ENCODE results near the gene USP2. TPM values are rescaled to one million over a fixed set of nuclear protein-coding genes. Genes with fewer than 3 reads are reported as not detected.

The USP2 gene
- total and polyA plus RNA-seq, 8 donors: 4.4 to 15.4 (median 6.6) TPM

Small RNAs within 50 kb of the gene (microRNA-seq; reads per million reads assigned to microRNA genes)
- 0 reads per million in 2 donors for gene MIR6756

Other genes starting within 250 kb of the USP2 start
- gene ABCG4, start 232.6 kb downstream of the USP2 start, total RNA-seq: not detected
- under 1 TPM; 0.11 to 0.21 TPM for gene ABCG4, start 232.6 kb downstream of the USP2 start, polyA plus RNA-seq
- gene NLRX1, start 213.0 kb downstream of the USP2 start, total RNA-seq: 10 to 100 TPM in 1 of 6 donors, 1 to 10 TPM in 5; 6.9 to 12.6 (median 7.5) TPM
- 1 to 10 TPM; 6.5 to 7.9 TPM for gene NLRX1, start 213.0 kb downstream of the USP2 start, polyA plus RNA-seq
- 1 to 10 TPM in 2 of 6 donors, under 1 TPM in 3, not detected in 1; 0.38 to 1.6 (median 0.84) TPM for gene NHERF4, start 196.2 kb downstream of the USP2 start, total RNA-seq
- 1 to 10 TPM; 2.5 to 4.7 TPM for gene NHERF4, start 196.2 kb downstream of the USP2 start, polyA plus RNA-seq
- 1 to 10 TPM; 3.3 to 9.8 (median 4.3) TPM for gene CBL, start 175.4 kb downstream of the USP2 start, total RNA-seq
- 1 to 10 TPM; 2.0 to 2.6 TPM for gene CBL, start 175.4 kb downstream of the USP2 start, polyA plus RNA-seq
- 10 to 100 TPM; 11.2 to 46.7 (median 19.6) TPM for gene MCAM, start 64.6 kb downstream of the USP2 start, total RNA-seq
- 10 to 100 TPM; 20.3 to 24.0 TPM for gene MCAM, start 64.6 kb downstream of the USP2 start, polyA plus RNA-seq
- 10 to 100 TPM in 2 of 6 donors, 1 to 10 TPM in 4; 5.6 to 11.5 (median 8.5) TPM for gene RNF26, start 47.2 kb downstream of the USP2 start, total RNA-seq
- gene RNF26, start 47.2 kb downstream of the USP2 start, polyA plus RNA-seq: 1 to 10 TPM; 4.9 to 8.8 TPM
- 10 to 100 TPM in 3 of 6 donors, 1 to 10 TPM in 3; 6.7 to 22.9 (median 10.4) TPM for gene C1QTNF5, start 40.8 kb downstream of the USP2 start, total RNA-seq
- 10 to 100 TPM; 22.2 to 27.9 TPM for gene C1QTNF5, start 40.8 kb downstream of the USP2 start, polyA plus RNA-seq
- not detected for gene MFRP, start 35.0 kb downstream of the USP2 start, total RNA-seq
- gene MFRP, start 35.0 kb downstream of the USP2 start, polyA plus RNA-seq: not detected
- 10 to 100 TPM in 2 of 6 donors, 1 to 10 TPM in 4; 1.4 to 28.6 (median 3.4) TPM for gene THY1, start 41.5 kb upstream of the USP2 start, total RNA-seq
- 1 to 10 TPM; 4.2 to 4.8 TPM for gene THY1, start 41.5 kb upstream of the USP2 start, polyA plus RNA-seq